GM23338 (cell line): ENCODE data around the gene IL22RA1. TPM values are rescaled to one million over a fixed set of nuclear protein-coding genes. Genes with fewer than 3 reads are reported as not detected.

Experiments
- ATAC-seq: fragments of 200-7000 bp; cut with Tn5 transposase; 3 replicates; pipeline ENCODE4 v1.9.1; 2020
- DNase-seq: peaks from one replicate; pipeline ENCODE4 v3.0.0-alpha.2; 2015; ENCODE audit warnings: low spot score
- H2AFZ ChIP-seq: fragments of 200-600 bp; sonication (generic); 2 replicates; pipeline ENCODE4 v1.8.0; 2016; ENCODE audit warnings: antibody characterized with exemption, mild to moderate bottlenecking, moderate library complexity
- H3F3A ChIP-seq: fragments of 200-600 bp; sonication (generic); replicated peaks from 2 replicates; pipeline ENCODE4 v1.8.0; 2017; ENCODE audit warnings: antibody characterized with exemption, mixed run types, low read depth
- H3K27ac ChIP-seq: fragments of 200-600 bp; sonication (generic); 2 replicates; pipeline ENCODE4 v1.6.1; 2016; ENCODE audit warnings: low read depth
- H3K27me3 ChIP-seq: fragments of 200-600 bp; sonication (generic); 2 replicates; pipeline ENCODE4 v1.8.0; 2016; ENCODE audit warnings: mild to moderate bottlenecking, mixed run types, moderate library complexity; ENCODE audit not compliant: insufficient read depth
- H3K36me3 ChIP-seq: fragments of 200-600 bp; sonication (generic); 2 replicates; pipeline ENCODE4 v1.8.0; 2016; ENCODE audit warnings: mild to moderate bottlenecking; ENCODE audit not compliant: insufficient read depth
- H3K4me1 ChIP-seq: fragments of 200-600 bp; sonication (generic); 2 replicates; pipeline ENCODE4 v1.8.0; 2016; ENCODE audit warnings: mild to moderate bottlenecking, moderate library complexity; ENCODE audit not compliant: insufficient read depth
- H3K4me2 ChIP-seq: fragments of 200-600 bp; sonication (generic); 2 replicates; pipeline ENCODE4 v1.7.1; 2017; ENCODE audit warnings: mixed run types
- H3K4me3 ChIP-seq: fragments of 200-600 bp; sonication (generic); 2 replicates; pipeline ENCODE4 v1.6.1; 2016; ENCODE audit warnings: mixed run types
- H3K79me2 ChIP-seq: fragments of 200-600 bp; sonication (generic); replicated peaks from 2 replicates; pipeline ENCODE4 v1.8.0; 2017; ENCODE audit warnings: mild to moderate bottlenecking; ENCODE audit not compliant: insufficient read depth
- H3K9me2 ChIP-seq: fragments of 200-600 bp; sonication (generic); 2 replicates; pipeline ENCODE4 v1.8.0; 2017; ENCODE audit not compliant: insufficient read depth
- H4K20me1 ChIP-seq: fragments of 200-600 bp; sonication (generic); replicated peaks from 2 replicates; pipeline ENCODE4 v1.8.0; 2017; ENCODE audit warnings: mild to moderate bottlenecking; ENCODE audit not compliant: insufficient read depth
- H3K27ac Mint-ChIP-seq: 2 replicates; pipeline ENCODE4 v1.8.0; 2020; ENCODE audit warnings: inconsistent platforms, mild to moderate bottlenecking, moderate library complexity, mixed read lengths
- H3K27me3 Mint-ChIP-seq: 3 replicates; pipeline ENCODE4 v1.8.0; 2022; ENCODE audit warnings: low read depth, mild to moderate bottlenecking, moderate library complexity, mixed read lengths, inconsistent platforms; ENCODE audit not compliant: insufficient read depth, poor library complexity
- H3K36me3 Mint-ChIP-seq: 3 replicates; pipeline ENCODE4 v1.8.0; 2021; ENCODE audit warnings: low read depth, mild to moderate bottlenecking, inconsistent platforms, moderate library complexity, mixed read lengths
- H3K4me1 Mint-ChIP-seq: 3 replicates; pipeline ENCODE4 v1.8.0; 2020; ENCODE audit warnings: mild to moderate bottlenecking, inconsistent platforms, mixed read lengths
- H3K4me3 Mint-ChIP-seq: 3 replicates; pipeline ENCODE4 v1.8.0; 2021; ENCODE audit warnings: moderate library complexity, mild to moderate bottlenecking, inconsistent platforms, mixed read lengths
- H3K9me3 Mint-ChIP-seq: 3 replicates; pipeline ENCODE4 v1.8.0; 2020; ENCODE audit warnings: moderate library complexity, mild to moderate bottlenecking, inconsistent platforms, mixed read lengths
- CTCF ChIP-seq, 2 experiments: fragments of 200-600 bp in 1 of 2; sonication (generic) in 1 of 2; conservative IDR thresholded peaks; 2 replicates each; pipeline versions ENCODE4 v1.5.1 to v1.6.1; 2016 to 2017; ENCODE audit warnings: antibody characterized with exemption in 2 of 2, low read depth in 2 of 2, mild to moderate bottlenecking in 2 of 2, moderate library complexity in 1 of 2
- EZH2 ChIP-seq: fragments of 200-600 bp; sonication (generic); IDR thresholded peaks from one replicate; pipeline ENCODE4 v1.8.0; 2017; ENCODE audit warnings: antibody characterized with exemption, mild to moderate bottlenecking, low read depth; ENCODE audit not compliant: unreplicated experiment
- EZH2phosphoT487 ChIP-seq: fragments of 200-600 bp; sonication (generic); IDR thresholded peaks from one replicate; pipeline ENCODE4 v1.8.1; 2018; ENCODE audit warnings: antibody characterized with exemption; ENCODE audit not compliant: unreplicated experiment
- JUNB ChIP-seq: IDR thresholded peaks from one replicate; pipeline ENCODE4 v1.6.1; 2016; ENCODE audit warnings: antibody characterized with exemption; ENCODE audit not compliant: unreplicated experiment
- NANOG ChIP-seq: IDR thresholded peaks from 2 replicates; pipeline ENCODE4 v1.6.1; 2016; ENCODE audit warnings: antibody characterized with exemption, borderline replicate concordance
- POLR2AphosphoS5 ChIP-seq: IDR thresholded peaks from 2 replicates; pipeline ENCODE4 v1.6.1; 2016; ENCODE audit warnings: antibody characterized with exemption, low read depth
- REST ChIP-seq: IDR thresholded peaks from one replicate; pipeline ENCODE4 v1.6.1; 2018; ENCODE audit warnings: antibody characterized with exemption; ENCODE audit not compliant: unreplicated experiment
- STAT1 ChIP-seq: IDR thresholded peaks from one replicate; pipeline ENCODE4 v1.6.1; 2016; ENCODE audit warnings: antibody characterized with exemption; ENCODE audit not compliant: unreplicated experiment
- ZNF114 ChIP-seq: fragments of 250-450 bp; sonication (Bioruptor Pico); IDR thresholded peaks from 2 replicates; pipeline ENCODE4 v1.5.0; 2020; ENCODE audit warnings: mild to moderate bottlenecking, moderate library complexity
- ZNF331 ChIP-seq: fragments of 250-450 bp; sonication (Bioruptor Pico); IDR thresholded peaks from 2 replicates; pipeline ENCODE4 v1.5.0; 2020; ENCODE audit warnings: low read depth, mild to moderate bottlenecking, moderate library complexity
- polyA plus RNA-seq: library from polyadenylated mRNA; unstranded; fragments of >200 nt; fragmentation: Nextera tagmentation; extraction: Ambion mirVana; gene quantifications from 2 replicates; pipeline ENCODE4 v1.2.1, GENCODE V29; 2016
- total RNA-seq: library from RNA; depleted of rRNA; stranded (reverse); fragments of >200 nt; shearing (Covaris generic); gene quantifications from 2 replicates; pipeline ENCODE4 v1.2.3, GENCODE V29; 2014
- TF ChIP-seq, protein P1 (sequence below): IDR thresholded peaks from 2 replicates; pipeline ENCODE4 v1.6.1; 2016; ENCODE audit warnings: antibody characterized with exemption

Gene IL22RA1
- total and polyA plus RNA-seq, 2 experiments from 2014 or later, result 0.11 to 0.28 TPM

DNA sequence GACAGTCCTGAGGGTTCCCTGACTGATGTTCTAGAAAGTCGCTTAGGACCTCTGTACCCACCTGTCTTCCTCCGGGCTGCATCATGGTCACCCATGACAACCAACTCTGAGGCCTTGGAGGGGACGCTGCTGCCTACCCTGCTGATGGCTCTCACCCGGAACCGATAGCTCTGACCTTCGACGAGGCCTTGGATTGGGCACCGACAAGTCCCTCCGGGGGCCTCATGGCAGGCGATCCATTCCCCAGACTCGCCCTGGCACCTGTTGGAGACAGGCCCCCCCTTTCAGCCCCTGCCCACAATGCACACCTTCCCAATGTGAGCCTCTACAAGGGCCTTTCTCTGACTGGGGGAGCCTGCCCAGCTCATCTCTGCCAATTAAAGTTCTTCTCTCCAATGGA lies 52.2 kb downstream of the IL22RA1 start (continued):
- TF ChIP-seq, protein P1, sequence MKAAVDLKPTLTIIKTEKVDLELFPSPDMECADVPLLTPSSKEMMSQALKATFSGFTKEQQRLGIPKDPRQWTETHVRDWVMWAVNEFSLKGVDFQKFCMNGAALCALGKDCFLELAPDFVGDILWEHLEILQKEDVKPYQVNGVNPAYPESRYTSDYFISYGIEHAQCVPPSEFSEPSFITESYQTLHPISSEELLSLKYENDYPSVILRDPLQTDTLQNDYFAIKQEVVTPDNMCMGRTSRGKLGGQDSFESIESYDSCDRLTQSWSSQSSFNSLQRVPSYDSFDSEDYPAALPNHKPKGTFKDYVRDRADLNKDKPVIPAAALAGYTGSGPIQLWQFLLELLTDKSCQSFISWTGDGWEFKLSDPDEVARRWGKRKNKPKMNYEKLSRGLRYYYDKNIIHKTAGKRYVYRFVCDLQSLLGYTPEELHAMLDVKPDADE, result no peak
- no peak for TF ChIP-seq STAT1
- TF ChIP-seq ZNF114 (CRISPR knock-in tag), result no peak
- TF ChIP-seq EZH2, result no peak

DNA sequence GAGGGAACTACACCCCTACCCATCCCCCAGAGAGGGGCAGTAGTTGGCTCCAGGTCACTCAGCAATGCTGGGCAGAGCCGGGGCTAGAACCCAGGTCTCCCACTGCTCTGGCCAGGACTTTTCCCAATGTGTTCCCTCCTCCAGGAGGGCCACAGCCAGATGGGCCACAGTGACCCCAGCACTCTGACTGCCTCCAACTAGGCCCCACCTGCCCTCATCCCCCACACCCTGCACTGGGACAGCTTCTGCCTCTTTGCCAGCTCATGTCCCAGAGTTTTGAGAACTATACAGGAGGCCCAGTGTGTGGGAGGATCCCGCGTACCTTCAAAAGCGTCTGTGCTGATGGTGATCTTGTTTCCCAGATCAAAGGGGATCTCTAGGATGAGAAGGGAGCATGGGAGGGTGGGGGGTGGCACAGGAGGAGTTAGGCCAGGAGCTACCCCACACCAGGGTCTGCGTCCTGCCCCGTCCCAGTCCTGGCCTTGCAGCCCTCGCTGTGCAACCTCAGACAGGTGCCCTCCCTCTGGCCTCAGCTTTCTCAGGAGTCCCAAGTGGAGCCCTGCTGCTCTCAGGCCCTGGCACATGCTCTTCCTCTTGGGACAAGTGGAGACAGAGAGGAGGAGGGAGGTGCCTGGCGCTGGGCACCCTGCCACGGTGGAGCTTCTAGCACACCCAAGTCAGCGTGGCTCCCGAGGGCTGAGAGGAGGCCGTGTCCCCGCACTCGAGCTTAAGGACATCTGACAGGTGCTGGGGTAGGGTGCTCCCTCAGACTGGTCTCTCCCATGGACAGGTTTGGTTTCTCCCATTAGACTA lies 53.0 kb downstream of the IL22RA1 start:
- no peak for ATAC-seq
- no peak overlapping the region for H3K27ac ChIP-seq
- TF ChIP-seq STAT1 (no peak), ZNF114 (CRISPR knock-in tag) (no peak)
- TF ChIP-seq, protein P1, result no peak
- no peaks in the 10 kb centered on the region for H3K36me3 Mint-ChIP-seq
- no peak overlapping the region for H3K4me3 Mint-ChIP-seq
- no peak overlapping the region for H2AFZ ChIP-seq
- no peaks in the 10 kb centered on the region for H3F3A ChIP-seq
- H3K27me3 ChIP-seq, result no peaks in the 10 kb centered on the region
- no peak overlapping the region for H3K4me2 ChIP-seq
- H3K9me3 Mint-ChIP-seq, result no peaks in the 10 kb centered on the region
- no peaks in the 10 kb centered on the region for H3K9me2 ChIP-seq
- DNase-seq, result no peak
- no peak overlapping the region for H3K27ac Mint-ChIP-seq
- H3K4me3 ChIP-seq, result no peak overlapping the region
- no peaks in the 10 kb centered on the region for H3K4me1 ChIP-seq
- H4K20me1 ChIP-seq, result no peaks in the 10 kb centered on the region
- no peaks in the 10 kb centered on the region for H3K36me3 ChIP-seq
- peaks cover 9% of the 10 kb centered on the region for H3K27me3 Mint-ChIP-seq
- no peaks in the 10 kb centered on the region for H3K79me2 ChIP-seq
- peaks cover 6% of the 10 kb centered on the region for H3K4me1 Mint-ChIP-seq

GRCh38 chr1:24089027-24089742 lies 53.8 kb downstream of the IL22RA1 start:
- no peak overlapping the region for H3K4me2 ChIP-seq
- no peaks in the 10 kb centered on the region for H3K9me2 ChIP-seq
- Mint-ChIP-seq H3K4me1 (peaks cover 2% of the 10 kb centered on the region; the same call in 1 of the 3 replicates), H3K36me3 (no peaks in the 10 kb centered on the region), H3K4me3 (no peak overlapping the region), H3K27me3 (peaks cover 11% of the 10 kb centered on the region), H3K9me3 (no peaks in the 10 kb centered on the region), H3K27ac (no peak overlapping the region)
- ATAC-seq, result no peak
- no peaks in the 10 kb centered on the region for H4K20me1 ChIP-seq
- no peak for DNase-seq
- no peak overlapping the region for H3K27ac ChIP-seq
- H3K4me1 ChIP-seq, result no peaks in the 10 kb centered on the region
- H3F3A ChIP-seq, result no peaks in the 10 kb centered on the region
- H3K27me3 ChIP-seq, result no peaks in the 10 kb centered on the region
- no peak overlapping the region for H3K4me3 ChIP-seq
- no peaks in the 10 kb centered on the region for H3K79me2 ChIP-seq
- no peak overlapping the region for H2AFZ ChIP-seq
- H3K36me3 ChIP-seq, result no peaks in the 10 kb centered on the region
- TF ChIP-seq ZNF331 (CRISPR knock-in tag), result no peak
- no peak for TF ChIP-seq JUNB
- no peak for TF ChIP-seq ZNF114 (CRISPR knock-in tag)
- no peak for TF ChIP-seq CTCF (conservative IDR thresholded peaks at IDR 0.05; ENCODE audit: low read depth in 2 of 2)
- no peak for TF ChIP-seq NANOG
- no peak for TF ChIP-seq EZH2phosphoT487
- no peak for TF ChIP-seq POLR2AphosphoS5
- TF ChIP-seq REST, result no peak
